ENCODE data around the gene NNAT.
"Not testable (repeated sequence)": the region's sequence is repeated elsewhere in the genome, so short reads cannot be mapped to it uniquely, and the experiment has no call there.

Gene NNAT

DNA sequence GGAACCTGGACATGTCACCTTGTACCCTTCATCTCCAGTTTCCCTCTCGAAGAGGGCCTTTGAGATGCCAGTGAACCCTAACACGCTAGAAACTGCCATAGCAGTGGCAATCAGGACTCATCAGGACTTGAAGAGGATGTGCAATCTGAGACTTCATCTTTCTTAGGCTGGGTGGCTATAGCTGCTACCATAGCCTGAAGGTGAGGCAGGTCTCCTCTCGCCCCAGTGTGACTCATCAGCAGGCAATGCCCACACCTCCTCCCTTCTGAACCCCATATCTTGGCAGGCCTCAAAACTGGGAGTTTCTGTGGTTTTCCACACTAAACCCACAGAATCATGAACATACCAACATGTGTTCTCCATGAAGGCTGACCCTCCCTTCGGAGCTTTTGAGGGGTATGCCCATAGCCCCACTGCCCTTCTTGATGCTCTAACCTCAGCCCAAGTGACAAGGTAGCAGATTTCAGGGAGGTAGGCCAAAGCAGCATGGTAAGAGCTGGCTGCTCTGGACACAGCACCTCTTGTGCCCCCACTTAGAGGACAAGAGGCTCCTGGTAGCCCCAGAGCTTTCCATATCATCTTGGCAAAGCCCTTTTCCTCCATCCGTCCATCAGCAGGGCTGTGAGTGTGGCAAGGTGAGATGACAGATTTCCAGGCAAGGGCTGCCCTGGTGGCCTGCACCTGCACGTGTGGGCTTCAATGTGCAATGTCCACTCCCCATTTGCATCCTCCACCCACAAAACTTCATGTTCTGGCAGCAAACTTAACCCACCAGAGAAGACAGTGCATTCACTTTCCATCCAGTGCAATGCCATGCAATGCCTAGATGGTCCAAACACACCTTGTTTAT lies 4.0 kb downstream of the NNAT start:
- peak; percentile 63 for DNase-seq

DNA sequence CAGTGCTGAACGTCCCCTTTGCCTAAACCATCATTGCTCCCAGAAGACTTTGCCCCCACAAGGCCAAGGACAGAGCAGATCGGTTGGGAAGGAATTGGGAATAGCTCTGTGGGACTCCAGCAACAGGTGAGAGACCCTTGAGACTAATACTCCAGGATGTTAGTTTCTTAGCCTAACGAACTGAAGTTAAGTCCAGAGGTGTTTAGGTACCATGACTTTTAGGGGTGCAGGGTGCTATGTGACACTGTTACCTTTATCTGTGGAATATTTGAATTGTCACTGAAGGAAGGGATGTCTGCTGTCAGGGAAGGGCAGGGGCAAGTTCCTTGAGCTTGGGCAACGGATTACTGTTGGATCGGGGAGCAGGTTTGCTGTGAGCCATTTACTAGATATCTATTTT lies 4.8 kb downstream of the NNAT start:
- DNase-seq, result no peak

DNA sequence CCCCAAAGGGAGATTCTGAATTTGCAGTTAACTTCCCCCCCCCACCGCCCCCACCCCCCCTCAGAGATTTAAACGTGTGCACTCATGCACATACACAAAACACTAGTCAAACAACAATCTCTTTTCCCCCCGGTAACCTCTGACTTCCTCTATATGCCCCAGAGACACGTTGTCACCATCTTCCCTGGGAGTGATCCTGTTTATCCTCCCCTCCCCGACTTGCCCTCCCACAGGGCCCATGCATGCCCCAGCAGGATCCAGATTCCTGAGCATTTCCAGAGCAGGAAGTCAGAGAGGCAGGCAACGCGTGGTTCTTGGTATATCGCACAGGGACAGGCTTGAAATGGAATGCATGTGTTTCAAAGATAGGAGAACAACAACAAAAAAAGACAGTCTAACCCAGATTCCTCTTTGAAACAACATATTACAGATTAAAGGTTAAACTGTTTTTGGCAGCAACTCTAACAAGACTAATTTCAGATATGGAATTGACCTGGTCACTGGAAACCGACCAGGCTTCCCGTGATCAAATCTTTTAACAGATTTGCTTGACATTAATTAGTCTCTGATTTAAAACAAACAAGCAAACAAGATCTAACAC lies 5.3 kb downstream of the NNAT start:
- peak; percentile 66 for DNase-seq

DNA sequence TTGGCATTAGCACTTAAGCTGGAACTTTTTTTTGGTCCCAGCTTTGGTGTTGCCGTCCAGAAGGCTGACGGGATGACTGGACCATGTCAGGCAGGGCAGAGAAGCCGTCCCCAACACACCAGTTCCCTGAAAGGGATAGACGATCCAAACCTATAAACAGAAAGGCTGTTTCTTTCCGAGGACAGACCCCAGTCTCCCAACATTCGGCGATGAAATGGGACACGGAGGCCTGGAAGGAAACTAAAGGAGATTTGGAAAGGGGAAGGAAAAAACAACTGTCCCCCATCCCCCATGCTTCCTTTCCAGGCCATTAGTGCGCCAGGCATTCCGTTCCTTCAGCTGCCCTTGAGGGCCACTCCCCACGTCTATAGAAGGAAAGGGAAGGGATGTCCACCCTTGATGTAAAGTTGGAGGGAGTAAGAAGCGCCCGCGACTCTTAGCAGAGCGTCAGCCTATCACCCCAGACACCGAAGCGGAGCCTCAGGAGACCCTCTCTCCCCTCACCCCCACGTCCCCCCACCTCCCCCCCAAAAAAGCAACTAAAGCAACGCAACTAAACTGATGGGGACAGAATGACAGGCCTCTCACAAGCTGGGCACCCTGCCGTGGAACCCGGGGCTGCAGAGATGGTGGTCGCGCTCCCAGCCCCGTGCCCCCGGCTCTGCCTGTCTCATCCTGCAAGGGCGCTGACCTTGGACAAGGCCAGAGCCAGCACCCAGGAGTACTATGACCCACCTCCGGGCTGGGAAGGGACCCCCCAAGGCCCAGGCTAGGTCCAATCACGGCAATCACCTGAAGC lies 6.0 kb downstream of the NNAT start:
- no peak for DNase-seq

DNA sequence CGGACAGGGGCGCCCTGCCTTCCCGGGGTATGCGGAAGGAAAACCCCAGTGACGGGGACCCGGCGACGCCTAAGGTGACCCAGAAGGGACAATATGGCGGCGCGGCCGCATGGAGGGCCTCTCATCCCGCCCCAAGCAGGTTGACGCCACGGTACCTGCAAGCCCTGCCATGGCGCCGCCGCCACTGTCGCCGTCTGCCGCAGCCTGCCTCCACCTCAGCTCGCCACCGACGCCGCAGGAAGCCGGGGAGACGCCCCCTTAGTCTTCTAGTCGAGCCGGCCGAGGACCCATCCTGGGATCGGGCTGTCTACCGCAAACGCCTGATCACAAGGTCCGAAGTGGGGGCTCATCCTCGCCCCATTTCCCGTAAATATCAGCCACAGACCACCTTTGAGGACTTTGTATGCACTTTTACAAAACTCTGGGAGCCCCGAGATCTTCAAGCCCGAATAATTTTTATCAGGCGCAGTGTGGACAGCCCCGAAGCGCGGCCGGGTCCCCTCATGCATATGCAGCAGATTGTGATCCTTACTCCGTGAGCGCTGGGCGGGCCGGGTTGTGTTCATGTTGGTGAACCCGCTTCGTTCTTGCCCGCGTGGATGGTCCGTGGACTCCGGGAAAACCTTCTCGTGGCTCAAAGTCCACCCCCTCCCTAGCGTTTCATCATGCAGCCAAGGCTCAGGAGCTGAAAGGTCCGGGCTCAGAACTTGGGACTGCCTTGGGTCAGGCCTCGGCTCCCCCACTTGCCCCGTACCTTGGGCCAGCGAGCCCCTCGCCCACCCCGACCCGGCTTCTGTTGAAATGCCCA lies 6.8 kb downstream of the NNAT start, which contains the start of gene BLCAP:
TSS of gene BLCAP (minus strand) at position 239 of the 808 bp plus-strand sequence. CDS start 8,702 bp downstream, outside the sequence.
- peak; percentile 90 for DNase-seq

DNA sequence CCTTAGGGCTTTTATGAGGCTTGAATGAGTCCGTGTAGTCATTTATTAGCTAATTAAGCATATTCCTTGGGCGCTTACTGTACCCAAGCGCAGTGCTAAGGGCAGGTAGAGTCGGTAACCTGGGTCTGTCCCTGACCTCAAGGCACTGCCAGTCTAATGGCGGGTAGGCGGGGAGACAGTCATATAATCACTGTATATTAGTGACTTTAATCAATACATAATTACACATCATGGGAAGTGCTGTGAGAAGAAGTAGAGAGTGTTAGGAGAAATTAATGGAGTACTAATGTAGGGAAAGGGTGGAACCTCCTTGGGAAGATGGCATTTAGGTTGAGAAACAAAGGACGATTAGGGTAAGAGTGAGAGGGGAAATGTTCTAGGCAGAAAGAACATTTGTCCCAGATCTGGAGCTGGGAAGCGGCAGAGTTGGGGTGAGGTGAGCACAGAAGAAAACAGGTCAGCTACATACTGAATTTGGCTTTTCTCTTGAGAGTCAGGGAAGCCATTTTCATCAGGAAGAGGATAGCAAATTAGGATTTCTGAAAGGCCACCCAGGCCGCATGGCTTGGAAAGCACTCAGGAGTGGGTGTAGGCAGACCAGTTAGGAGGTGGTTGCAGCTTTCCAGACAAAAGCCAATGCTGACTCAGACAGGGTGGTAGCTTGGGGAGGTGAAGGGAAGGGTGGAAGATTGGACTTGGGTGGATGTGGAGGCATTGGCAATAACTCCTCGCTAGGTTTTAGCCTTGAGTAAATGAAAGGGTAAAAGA lies 7.6 kb downstream of the NNAT start:
- DNase-seq, result peak; percentile 32

DNA sequence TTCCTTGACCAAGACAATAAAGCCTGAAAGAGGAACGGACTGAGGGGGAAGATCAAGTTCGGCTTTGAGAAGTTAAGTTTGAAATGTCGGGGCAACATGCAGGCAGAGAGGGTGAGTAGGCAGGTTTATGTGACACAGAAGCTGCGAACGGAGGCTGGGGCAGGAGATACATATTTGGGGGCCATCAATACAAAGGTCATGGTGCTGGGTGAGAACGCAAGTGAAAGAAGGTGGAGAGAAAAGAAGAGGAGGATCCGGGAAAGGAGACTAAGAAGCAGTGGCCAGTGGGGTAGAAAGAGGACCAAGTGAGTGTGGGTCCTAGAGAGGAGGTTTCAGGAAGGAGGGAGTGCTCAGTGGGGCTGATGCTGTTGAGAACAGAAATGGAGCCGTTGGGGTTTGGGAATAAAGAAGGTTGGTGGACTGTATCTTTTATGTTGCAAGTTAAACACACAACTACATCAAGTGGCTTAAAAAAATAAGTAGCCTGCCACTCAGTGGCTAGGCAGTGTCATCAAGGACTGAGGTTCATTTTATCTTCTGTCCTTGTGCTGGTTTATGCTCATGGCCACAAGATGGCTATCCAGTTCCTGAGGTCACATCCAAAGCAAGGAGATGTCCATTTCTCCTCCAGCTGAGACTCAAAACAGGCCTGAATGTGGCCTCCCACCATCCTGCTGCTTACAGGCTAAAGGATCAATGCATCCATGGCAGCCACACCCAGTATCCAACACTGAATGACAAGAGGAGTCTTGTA lies 8.3 kb downstream of the NNAT start:
- DNase-seq, result peak; percentile 21

DNA sequence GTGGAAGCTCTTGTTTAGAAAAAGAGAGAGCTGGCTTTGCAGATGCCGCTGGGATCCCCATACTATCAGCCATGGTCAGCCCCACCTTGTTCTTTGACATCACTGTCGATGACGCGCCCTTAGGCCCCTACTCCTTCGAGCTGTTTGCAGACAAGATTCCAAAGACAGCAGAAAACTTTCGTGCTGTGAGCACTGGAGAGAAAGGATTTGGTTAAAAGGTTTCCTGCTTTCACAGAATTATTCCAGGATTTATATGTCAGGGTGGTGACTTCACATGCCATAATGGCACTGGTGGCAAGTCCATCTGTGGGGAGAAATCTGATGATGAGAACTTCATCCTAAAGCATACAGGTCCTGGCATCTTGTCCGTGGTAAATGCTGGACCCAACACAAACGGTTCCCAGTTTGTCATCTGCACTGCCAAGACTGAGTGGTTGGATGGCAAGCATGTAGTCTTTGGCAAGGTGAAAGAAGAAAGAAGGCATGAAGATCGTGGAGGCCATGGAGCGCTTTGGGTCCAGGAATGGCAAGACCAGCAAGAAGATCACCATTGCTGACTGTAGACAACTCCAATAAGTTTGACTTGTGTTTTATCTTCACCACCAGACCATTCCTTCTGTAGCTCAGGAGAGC lies 9.0 kb downstream of the NNAT start:
- no peak for DNase-seq

DNA sequence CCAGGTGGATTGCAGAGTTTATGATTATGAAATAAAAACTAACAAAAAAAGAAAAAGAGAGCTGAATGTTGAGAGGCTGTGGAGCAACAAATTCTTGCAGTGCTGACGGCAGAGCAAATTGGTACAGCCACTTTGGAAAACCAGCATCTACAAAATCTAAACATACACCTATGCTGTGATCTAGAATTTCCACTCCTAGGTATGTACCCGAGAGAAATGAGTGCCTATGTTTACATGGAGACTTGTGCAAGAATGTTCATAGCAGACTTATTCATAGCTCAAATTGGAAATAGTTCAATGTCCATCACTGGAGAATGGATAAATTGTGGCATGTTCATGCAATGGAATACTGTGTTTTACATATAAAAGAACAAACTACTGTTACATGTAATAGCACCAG lies 9.6 kb downstream of the NNAT start:
- DNase-seq, result no peak

DNA sequence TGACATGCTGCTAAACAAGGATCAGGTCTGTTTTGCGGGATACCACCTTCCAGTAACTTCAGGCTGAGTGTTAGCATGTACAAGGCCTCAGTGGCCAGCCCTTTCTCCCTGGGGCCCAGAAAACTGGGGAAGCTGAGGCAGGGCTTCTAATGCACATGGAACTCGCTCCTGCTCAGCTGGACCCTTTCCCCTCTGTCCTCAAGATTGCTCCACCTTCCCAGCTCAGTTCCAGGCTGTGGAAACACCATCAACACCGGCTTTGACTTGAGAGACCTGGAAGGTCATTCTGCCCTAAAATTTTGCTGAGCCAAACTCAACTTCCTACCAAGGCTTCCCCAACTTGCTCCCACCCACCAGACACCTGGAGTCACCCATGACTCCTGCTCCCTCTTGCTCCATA lies 10.8 kb downstream of the NNAT start:
- DNase-seq, result no peak

DNA sequence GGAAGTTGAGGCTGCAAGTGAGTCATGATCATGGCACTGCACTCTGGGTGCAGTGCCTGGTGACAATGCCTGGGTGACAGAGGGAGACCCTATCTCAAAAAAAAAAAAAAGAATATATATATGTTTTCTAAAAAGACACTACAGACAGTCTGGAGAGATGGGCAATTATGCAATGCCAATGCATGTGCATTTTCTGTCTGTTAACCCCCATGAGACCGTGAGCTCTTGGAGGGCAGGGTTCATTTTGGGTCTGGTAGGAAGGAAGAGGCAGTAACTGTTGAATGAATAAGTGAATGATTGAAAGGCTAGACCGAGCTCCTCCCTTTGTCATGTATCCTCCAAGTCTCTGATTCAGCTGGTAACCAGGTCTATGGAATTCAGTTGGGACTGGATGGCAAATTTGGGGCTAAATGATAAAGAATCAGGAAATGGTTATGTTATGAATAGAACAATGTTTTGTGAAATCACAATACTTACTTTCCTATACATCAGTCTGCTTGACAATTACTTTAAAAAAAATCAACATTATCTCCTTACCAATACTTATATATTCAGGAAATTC lies 12.2 kb downstream of the NNAT start:
- no peak for DNase-seq

DNA sequence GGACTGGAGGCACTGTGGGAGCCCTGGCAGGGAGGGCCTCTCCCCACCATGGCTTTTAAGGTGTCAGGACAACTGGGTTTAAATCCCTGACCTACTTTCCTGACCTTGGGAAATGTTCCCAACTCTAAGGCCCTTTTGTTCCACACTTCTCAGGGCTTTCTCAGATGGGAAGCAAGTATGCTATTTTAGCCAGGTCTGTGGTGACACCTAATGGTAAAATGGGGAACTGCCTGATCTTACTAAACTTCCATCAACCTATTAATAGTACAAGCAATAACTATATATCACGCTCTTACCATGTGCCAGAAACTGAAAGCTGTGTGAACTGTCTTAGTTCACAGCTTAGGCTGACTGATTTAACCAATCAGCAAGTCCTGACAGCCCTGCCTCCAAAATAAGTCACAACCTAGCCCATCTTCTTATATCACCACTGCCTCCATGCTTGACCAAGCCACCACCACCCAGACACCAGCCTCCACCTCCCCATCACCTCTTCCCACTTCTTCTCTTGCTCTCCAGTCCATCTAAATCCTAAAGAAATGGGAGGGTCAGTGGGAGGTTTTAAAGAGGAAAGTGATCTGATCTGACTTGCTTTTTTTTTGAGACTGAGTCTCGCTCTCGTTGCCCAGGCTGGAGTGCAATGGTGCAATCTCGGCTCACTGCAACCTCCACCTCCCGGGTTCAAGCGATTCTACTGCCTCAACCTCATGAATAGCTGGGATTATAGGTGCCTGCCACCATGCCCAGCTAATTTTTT lies 13.5 kb downstream of the NNAT start:
- peak; percentile 80 for DNase-seq

DNA sequence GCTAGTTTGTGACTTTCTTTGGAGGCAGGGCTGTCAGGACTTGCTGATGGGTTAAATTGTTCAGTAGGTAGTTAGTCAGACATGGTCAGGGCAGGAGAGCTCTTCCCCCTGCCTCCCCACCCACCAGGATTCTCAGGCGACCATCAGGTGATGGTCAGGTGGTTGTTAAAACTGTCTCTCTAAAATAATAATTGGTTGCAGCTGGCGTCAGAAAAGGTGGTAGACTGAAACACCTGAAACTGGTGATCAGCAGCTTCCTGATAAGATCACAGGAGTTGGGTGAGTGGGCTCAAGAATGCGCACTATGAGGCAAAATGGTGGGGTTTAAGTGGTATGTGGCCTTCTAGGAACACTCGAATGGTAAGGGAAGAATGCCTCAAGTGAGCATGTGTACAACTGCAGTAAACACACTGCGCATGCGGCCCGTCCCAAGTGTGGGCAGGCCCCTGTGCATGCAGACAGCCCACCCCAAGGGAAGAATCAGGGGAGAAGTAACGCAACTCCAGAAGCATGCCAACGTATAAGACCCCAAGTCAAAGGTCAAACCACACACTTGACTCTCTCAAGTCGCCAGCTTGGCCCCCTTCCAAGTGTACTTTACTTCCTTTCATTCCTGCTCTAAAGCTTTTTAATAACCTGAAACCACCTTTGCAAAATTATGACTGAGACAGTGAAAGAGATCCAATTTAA lies 14.5 kb downstream of the NNAT start:
- DNase-seq, result no peak

DNA sequence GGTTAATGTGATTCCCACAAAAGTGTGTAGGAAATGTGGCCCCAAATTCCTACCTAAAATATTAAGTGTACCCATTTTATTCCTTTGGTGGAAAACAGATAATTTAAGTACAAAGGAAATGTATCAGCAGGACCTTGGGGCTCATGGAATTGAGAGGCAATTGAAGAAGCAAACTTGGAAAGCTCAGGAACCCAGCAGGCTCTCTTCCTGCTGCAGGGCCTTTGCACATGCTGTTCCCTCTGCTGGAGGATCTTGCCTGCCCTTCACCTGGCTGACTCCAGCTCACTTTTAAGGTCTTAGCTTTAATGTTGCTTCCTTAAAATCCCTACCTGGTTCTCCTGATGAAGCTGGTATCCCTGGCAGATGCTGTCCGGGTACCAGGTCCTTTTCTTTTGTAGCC lies 16.5 kb downstream of the NNAT start:
- no peak for DNase-seq

DNA sequence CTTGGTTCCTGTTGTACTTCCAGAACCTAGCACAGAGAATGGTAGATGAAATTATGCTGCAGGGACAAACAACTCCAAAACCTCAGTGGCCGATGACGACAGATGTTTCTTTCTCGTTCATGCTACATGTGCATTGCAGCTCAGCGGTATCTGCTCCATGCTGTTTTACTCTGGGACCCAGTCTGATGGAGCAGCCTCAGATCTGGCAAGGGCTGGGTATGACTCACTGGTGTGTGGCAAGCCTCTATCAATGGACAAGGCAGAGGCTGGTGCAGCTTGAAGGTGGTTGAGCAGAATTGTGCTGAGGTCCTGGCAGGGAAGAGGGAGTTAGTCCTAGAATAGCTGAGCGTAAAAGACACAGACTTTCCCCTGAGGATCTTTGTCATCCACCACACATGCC lies 17.0 kb downstream of the NNAT start:
- DNase-seq, result peak; percentile 24

DNA sequence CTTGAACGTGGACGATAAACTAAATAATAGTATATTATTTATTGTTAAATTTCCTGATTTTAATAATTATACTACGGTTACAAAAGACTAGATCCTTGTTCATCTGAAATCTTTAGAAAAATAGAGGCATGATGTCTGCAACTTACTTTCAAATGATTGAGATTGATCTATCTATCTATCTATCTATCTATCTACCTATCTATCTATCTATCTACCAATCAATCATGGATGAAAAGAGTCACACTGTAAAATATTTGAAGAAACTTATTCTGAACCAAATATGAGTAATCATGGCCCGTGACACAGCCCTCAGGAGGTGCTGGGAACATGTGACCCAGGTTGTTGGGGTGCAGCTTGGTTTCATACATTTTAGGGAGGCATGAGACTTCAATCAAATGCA lies 18.4 kb downstream of the NNAT start:
- no peak for DNase-seq

DNA sequence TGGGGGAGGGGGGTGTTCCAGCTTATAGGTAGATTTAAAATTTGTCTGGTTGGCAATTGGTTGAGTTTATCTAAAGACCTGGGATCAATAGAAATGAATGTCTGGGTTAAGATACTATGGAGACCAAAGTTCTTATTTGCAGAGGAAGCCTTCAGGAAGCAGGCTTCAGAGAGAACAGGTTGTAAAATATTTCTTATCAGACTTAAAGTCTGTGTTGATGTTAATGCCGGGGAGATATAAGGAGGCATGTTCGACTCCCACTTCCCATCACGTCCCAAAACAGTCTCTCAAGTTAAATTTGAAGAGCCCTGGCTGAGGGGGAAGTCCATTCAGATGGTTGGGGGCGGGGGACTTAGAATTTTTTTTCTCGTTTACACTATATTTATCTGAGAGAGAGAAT lies 19.0 kb downstream of the NNAT start:
- no peak for DNase-seq

DNA sequence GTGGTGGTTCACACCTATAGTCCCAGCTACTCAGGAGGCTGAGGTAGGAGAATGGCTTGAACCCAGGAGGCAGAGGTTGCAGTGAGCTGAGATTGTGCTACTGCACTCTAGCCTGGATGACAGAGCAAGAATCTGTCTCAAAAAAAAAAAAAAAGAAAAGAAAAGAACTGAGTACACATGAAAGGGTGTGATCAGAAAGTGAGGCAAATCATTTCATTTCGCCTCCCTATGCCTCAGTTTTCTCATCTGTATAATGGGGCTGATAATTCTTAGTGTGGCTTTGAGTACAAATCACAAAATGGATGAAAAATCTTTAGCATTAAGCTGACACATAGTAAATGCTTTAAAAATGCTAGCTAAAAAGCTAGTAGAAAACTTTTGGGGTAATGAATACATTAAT lies 19.8 kb downstream of the NNAT start:
- not testable (repeated sequence) for DNase-seq

DNA sequence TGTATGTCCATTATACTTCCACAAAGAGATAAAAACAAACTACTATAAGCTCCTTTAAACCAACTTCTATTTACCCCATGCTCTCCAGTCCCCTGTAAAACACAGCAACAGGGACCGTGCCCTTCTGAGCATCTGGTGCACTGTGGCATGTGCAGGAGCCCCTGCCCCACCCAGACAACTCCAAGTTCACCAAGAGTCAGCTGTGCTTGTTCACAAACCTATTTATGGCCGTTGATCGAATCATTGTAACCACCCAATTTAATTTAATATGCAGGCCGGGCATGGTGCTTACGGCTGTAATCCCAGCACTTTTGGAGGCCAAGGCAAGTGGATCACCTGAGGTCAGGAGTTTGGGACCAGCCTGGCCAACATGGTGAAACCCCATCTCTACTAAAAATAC lies 20.3 kb downstream of the NNAT start:
- DNase-seq, result no peak
